Umbilical cord (tissue), 2 donors: ENCODE results near the gene MKX. TPM values are rescaled to one million over a fixed set of nuclear protein-coding genes. Genes with fewer than 3 reads are reported as not detected.
A peak's percentile ranks its signal among the peaks of the same experiment; 100 is the strongest.
"Not testable (repeated sequence)": the region's sequence is repeated elsewhere in the genome, so short reads cannot be mapped to it uniquely, and the experiment has no call there.

ENCODE experiments used
- DNase-seq: peaks from one replicate; pipeline ENCODE4 v3.0.0-alpha.2; 2015; ENCODE audit warnings: low spot score
- total RNA-seq: library from RNA; depleted of rRNA; stranded (reverse); fragments of >200 nt; gene quantifications from one replicate; pipeline ENCODE4 v1.2.3, GENCODE V29; 2014; ENCODE audit warnings: low replicate concordance; ENCODE audit not compliant: insufficient read depth

MKX gene
- total RNA-seq, 1 donor from 2014 or later: 10.1 TPM

DNA sequence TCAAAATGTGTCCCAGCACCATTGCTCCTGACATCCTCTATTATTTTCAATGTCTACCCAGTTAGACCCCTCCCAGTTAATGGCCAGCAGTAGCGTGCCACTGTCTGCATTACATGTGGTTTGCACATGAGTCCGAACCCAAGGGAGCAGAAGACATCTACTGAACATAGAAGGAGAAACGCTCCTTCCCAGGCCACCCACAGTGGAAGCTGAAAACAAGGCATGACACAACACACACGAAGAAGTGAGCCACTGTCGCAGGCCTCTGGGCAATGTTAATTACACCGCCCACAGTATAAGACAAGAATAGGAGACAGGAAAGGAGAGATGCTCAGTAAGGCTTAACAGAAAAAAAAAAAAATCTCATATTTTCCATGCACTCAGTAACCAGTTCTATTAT, 50.5 kb downstream of the MKX start:
- DNase-seq: no peak

DNA sequence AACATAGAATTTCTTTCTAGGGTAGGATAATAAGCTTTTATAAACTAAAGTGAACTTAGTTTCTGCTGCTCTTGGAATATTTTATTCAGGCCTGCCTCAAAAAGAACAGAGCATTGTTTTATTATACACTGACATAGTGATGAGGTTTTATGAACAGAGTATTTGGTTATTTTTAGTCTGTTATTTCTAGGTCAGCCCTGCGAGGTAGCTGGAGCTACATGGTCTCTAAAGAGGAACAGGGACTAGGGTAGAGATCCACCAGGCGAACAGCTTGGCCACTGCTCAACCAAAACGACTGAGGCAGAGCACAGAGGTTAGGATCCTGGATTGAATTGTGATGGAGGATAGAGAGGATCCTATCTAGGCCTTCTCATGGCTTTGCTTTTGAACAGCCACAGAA, 53.0 kb downstream of the MKX start:
- no peak for DNase-seq

DNA sequence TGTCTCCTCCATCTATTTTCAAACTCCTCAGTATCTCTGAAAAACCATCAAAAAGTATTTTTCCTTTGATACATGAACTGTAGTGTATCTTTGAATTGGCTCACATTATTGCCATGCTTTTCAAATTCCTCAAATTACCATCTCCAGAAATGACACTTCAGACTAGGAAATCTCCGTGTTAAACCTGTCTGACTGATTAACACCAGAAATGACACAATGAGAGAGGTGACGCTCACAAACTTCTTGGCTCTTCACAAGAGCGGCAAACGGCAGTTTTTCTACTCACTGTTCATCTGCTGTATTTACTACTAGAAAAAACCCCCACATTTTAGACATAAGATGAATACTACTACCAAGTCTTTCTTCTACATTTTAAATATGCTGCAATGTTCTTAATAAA, 56.6 kb downstream of the MKX start:
- DNase-seq: no peak

DNA sequence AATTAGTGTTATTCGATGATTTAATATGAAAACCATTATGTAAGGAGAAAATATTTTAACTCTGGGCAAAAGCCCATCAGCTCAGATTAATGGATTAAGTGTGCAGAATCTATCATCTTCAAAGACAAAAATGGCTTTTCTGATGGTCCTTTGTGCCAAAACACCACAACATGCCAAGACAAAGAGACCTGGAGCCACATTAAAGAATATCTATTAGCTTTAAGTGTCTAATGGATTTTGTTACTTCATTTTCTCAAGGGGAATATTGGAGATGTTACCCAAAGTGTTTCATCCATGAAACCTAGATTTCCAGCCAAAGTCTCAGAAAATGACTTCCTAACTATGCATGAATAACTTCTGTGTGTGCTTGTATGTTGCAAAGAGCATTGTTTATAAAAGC, 57.3 kb downstream of the MKX start:
- DNase-seq: no peak

DNA sequence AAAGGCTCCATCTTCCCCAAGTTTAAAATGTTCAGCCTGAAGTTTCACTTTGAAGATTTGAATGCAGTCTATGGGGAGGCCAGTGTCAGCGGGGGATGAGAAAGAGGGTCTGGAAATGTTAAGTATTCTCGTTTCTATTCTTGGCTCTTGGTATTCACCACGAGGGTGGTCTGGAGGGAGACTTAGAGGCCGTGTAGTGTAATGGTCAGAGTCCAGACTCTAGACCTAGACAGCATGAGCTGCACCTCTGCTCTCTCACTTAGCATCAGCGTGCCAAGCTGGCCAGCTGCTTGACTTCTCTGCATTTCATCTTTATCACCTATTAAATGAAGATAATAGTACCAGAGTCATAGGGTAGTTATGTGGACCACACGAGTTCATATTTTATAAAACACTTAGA, 57.9 kb downstream of the MKX start:
- DNase-seq: peak; percentile 85

DNA sequence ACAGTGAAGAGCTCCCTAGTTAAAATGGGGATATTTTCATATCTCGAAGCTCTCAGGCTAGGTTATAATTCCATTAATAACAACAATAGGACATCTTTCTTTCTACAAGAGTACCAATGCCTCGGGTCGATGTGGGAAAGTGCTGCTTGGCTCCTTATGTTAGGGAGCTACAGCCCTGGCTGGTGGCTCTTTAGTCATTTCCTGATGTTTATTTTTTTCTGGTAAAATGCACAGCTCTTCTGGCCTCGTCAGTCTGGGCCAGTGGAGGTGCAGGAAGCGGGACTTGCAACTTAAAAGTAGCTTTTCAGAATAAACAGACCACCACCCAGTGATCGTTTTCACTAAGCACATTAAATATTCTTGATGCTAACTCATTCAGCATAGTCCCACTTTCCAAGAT, 58.3 kb downstream of the MKX start:
- no peak for DNase-seq

DNA sequence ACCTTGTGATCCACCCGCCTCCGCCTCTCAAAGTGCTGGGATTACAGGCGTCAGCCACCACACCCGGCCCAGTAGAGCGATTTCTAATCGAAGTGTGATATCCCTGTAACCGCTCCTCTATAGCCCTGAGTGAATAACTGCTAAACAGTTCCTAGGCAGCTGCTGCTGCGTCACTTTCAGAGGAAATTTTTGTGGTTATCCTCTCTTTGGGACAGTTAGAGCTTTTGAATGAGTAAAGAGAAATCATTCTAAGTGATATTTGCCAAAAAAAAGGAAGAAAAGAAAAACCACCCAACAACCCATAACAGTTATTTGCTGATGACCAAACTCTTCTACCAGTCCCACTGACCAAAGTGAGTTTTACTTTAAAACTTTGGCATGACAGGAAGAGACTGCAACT, 59.9 kb downstream of the MKX start:
- DNase-seq: peak; percentile 58

DNA sequence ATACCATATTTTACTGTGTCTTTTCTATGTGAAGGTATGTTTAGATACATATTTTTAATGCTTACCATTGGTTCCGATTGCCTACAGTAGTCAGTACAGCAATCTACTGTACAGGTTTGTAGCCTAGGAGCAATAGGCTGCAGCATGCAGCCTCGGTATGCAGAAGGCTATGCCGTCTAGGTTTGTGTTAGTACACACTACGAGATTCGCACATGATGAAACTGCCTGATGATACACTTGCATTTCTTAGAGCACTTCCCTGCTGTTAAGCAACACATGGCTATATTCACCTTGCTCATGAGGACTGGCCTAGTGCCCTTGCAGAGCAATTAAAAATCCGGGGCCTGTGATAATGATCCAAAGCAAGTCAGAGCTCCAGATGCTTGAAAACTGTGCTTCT, 62.4 kb downstream of the MKX start:
- DNase-seq: no peak

DNA sequence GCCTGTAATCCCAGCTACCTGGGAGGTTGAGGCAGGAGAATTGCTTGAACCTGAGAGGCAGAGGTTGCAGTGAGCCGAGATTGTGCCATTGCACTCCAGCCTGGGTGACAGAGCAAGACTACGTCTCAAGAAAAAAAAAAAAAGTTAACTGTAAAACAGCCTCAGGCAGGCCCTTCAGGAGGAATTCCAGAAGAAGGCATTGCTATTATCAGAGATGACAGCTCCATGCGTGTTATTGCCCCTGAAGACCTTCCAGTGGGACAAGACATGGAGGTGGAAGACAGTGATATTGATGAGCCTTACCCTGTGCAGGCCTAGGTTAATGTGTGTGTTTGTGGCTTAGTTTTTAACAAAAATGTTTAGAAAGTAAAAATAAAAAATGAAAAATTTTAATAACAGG, 63.8 kb downstream of the MKX start:
- DNase-seq: not testable (repeated sequence)

DNA sequence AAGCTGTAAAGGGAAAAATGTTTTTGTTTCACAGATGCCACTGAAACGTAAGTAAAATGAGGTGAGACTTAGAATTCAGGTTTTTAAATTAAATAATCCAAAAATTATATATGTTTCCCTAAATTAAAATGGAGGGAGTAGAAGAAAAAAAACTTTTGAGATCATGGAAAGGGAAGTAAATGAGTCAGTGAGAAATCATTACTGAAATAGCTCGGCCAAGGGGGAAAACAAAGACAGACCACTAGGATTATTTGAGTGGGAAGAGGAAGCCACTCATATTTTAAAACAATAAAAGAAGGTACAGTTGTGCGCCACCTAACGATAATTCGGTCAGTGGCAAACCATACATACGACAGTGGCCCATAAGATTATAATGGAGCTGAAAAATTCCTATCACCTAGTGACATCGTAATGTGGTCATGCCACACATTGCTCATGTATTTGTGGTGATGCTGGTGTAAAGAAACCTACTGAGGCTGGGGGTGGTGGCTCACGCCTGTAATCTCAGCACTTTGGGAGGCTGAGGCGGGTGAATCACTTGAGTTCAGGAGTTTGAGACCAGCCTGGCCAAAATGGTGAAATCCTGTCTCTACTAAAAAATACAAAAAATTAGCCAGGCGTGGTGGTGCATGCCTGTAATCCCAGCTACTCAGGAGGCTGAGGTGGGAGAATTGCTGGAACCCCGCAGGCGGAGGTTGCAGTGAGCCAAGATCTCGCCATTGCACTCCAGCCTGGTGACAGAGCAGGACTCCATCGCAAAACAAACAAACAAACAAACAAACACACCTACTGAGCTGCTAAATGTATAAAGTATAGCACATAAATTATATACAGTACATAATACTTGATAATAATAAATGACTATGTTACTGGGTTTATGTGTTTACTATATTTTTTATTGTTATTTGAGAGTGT, 64.7 kb downstream of the MKX start:
- no peak for DNase-seq

DNA sequence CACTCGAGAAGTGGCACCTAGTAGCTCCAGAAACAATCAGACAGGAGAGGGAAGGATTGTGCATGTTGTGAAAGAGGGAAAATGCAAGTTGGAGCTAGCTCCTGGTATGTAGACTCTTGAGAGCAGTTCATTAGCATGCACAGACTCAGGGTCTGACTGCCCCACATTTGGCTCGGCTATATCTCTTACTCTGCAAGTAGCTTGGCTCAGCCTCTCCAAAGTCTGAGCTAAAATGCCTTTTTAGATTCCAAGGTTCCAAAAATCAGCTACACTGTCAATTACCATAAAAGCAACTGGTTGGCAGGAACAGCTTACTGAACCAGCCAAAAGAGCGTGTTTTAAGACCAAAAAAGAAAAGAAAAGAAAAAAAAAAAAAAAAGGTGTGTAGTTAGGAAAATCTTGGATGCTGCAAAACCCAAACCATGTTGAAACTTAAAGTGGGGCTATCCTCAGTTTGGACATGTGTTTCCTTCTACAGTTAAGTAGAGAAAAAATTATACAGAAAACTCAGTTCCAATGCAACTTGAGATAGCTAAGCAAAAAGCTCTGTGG, 65.5 kb downstream of the MKX start:
- peak; percentile 82 for DNase-seq

DNA sequence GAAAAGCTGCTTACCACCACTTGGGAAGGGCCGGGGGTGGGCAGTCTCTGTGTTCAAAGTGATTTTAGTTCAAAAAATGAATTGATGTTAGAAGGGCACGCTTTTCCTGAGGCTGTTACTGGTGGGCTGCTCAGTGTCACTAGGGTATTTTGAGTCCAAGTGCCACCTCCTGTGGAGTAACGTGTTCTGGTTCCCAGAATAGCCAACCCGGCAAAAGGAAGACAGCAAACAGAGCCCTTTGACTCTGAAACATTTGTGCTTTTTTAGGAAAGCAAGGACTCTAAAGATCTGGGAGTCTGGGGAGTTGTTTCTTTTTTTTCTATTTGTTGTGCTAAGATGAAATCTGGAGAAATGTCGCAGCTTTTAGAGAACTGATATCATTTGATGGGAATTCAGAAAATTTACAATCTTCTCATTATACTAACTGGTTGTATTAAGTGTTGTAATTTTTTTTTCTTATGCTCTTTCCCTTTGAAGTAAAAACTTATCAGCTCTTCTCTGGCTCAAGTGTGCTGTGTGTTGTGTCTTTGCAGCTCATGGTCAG, 66.2 kb downstream of the MKX start:
- DNase-seq: peak; percentile 52

DNA sequence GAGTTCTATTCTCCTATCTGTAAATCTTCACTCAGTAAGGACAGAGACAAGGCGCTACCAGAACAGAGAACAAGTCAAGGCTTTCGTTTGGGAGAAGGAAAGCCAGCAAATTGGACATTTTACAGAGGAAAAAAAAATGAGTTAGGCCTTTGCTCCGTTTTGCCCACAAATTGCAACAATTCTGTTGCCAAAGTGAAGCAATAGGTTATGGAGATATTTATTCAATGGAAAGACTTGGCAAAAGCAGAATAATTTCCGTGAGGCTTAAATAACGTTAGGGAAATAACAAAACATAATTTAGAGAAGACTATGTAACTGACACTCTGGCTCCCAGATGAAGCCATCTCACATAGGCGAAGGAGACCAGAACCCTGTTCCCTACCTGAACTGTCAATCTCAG, 67.5 kb downstream of the MKX start:
- DNase-seq: no peak

DNA sequence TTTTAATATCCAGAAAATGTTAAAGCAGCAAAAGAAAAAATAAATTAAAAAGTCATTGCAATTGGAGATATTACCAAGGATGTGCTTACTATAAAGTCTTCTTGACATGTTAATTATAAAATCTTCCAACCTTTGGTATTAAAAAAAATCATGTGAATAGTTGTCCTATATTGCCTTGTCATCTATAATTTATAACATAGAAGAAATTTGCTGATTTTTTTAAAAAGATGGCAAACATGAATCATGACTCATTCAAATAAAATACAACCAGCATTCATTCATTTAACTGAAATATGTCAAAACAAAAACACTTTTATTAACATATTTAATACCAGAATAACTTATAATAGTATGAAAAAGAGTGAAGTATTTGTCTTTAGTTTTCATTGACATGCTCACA, 72.6 kb downstream of the MKX start:
- no peak for DNase-seq

DNA sequence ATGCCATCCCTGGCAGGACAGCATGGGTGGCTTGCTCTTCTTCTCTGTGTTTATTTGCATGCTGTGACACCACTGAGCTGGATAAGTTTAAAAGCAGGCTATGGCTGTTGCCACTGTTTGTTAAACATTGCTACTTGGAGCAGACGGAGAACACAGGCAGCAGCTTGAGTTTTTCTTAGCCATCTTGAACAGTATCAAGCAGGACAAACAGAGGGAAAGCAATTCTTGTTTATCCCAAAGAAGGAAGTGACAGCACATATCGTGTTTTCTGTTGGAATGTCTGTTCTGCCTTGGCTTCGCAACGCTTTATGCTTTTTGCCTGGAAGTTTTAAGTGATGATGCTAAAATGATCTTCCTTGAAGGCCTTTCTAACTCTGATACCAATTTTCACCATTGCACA, 73.8 kb downstream of the MKX start:
- DNase-seq: no peak

DNA sequence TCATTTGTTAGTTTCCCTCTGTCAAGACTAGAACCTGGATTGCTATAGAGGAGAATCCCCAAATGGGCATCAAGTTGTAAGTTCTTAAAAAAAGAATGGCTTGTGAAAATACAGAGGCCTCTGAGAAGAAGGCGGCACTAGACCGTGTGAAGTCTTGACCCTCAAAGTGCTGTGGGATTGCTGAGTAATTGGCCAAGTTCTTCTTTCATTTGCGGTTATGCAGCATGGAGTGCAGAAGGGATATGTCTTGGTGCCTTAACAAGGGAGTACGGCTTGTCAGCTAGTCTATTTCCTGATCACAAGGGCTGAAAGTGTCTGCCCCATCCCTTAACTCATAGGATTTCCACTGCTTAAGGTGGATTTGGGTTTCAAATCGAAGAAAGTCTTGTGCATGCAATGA, 81.2 kb downstream of the MKX start:
- no peak for DNase-seq

DNA sequence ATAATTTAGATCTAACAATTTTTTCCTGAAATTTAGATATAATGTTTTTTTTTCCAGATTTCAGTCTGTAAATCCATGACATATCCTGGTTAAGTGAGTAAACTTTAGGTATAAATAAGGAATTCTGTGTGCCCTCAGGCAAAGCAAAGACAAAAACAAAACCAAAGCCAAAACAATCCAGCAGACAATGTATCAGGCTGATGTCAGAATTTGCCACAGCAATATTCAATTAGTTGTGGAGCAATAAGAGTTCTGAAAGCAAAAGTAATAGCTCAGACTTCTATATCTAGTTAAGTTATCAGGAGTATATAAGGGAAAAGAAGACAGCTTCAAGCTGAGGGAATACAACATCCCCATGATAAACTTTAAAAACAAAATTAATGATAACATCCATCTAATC, 82.0 kb downstream of the MKX start:
- no peak for DNase-seq

DNA sequence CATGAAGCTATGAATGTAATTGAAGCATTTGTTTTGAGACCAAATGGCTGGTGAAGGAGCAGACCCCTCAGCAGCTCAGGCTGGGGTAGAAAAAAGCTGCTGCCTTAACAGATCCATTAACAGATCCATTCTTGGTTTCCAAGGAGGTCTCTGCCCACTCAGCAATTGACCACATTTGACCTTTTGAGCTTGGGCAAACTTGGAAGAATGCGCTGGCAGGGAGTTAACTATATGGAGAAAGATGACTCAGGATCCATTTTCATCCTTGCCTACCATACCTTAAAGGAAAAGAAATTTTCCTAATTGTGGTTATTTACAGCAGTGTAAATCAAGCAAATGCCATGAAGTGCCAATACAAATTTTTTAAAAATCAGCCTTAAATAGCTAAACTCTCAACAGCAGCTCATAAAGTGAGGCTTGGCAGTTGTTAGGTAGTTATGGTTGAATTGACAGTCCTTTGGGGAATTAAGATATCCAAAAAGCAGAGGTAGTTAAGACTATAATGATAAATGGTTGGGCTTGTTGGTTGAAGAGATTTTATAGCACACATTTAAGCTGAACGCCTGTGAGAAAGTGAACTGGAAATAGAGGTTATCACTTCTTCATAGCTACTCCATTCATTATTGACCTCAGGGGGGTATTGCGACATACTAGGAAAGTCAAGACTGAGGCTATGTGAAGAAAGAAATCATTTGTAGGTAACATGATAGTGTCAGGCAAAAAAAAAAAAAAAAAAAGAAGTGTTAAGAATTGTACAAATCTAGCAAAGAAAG, 83.9 kb downstream of the MKX start:
- DNase-seq: no peak

DNA sequence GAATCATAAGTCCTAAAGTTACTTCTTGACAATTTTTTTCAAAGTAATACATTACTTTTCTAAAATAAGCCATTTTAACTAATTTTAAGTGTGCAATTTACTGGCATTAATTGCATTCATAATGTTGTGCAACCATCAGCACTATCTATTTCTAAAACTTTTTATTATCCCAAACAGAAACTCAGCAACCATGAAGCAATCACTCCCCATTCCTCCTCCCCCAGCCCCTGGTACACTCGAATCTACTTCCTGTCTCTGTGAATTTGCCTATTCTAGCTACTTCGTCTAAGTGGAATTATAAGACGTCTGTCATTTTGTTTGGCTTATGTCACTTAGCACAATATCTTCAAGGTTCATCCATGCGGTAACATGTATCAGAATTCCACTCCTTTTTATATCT, 84.9 kb downstream of the MKX start:
- DNase-seq: no peak

DNA sequence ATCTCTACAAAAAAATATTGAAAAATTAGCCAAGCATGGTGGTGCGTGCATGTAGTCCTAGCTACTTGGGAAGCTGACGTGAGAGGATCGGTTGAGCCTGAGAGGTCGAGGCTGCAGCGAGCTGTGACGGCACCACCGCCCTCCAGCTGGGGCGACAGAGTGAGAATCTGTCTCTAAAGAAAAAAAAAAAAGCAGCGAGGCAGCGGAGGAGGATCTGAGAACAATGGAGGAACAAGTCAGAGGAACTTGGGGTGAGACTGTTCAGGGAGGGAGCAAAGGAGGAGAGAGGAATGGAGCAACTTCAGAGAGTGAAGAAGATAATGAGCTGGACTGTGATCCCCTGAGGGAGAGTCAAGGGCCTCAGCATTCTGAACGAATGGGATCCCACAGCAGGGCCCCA, 85.4 kb downstream of the MKX start:
- no peak for DNase-seq

DNA sequence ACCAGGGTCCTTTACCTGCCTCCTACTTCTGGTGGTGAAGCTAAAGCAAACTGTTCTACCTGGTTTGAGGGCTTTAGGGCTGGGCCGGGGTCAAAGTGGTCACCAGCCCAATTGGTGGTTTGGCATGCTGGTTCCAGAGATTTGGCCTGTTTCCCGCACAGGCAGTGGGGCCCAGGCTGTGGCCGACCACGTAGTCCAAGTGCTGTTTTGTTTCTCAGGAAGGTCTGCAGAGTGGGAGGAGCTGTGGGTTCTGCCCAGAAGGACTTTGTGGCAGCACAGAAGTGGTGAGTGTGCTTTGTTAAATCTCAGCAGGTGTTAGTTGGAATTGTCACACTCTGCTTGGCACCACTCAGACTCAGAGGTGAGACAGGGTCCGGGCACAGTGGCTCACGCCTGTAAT, 85.8 kb downstream of the MKX start:
- no peak for DNase-seq

DNA sequence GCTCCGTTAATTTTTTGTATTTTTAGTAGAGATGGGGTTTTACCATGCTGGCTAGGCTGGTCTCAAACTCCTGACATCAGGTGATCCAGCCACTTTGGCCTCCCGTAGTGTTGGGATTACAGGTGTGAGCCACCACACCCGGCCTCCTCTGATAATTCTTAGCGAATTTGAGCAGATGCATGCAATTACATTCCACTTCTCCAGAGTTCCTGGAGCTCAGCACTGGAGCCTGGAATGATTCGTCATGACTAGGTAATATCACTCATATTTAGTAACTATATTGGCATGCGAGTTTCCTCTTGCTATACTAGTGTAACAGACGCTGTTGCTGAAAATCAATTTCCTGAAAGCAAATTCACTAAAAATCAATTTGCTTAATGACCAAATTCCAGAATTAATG, 86.8 kb downstream of the MKX start:
- DNase-seq: no peak

DNA sequence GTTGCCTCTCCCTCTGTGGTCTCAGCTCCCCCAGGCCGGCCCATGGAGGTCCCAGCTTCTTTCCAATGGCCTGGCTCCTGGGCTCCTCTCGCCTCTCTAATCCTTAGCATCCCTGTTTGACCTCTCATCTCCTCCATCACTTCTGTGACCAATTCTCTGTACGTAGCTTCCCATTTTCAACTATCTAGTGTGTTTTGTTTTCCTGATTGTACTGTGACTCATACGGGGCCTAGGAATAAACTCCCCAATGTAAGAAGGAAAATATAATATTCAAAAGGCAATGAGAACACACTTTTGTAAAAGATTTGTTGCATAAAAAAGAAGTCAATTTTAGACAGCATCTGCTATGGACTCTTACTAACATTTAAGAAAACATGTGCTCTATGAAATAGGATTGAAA, 90.3 kb downstream of the MKX start:
- no peak for DNase-seq
